Renal pelvis (tissue), 12 donors: ENCODE data around the gene NCBP2L. TPM values are rescaled to one million over a fixed set of nuclear protein-coding genes. Genes with fewer than 3 reads are reported as not detected.

ENCODE experiments used
- DNase-seq: peaks from one replicate; pipeline ENCODE4 v3.0.0-alpha.2; 2013
- long read RNA-seq, 16 experiments: transcript quantifications; one replicate each; lab custom pipeline, GENCODE V29; 2026
- polyA plus RNA-seq, 3 donors: library from polyadenylated mRNA; unstranded; fragments of 120-200 nt; gene quantifications; one replicate each; pipeline ENCODE4 v1.2.1, GENCODE V29; 2013; ENCODE audit not compliant: insufficient read length in 3 of 3

The NCBP2L gene
- under 1 TPM in 1 of 3 donors, not detected in 2; 0.04 TPM for polyA plus RNA-seq
- long read RNA-seq, donor 1 = 0 reads
- long read RNA-seq, donor 2 = 0 reads
- long read RNA-seq, donor 3 = 0 reads
- long read RNA-seq, donor 4 = 0 reads
- long read RNA-seq, donor 5 = 0 reads
- long read RNA-seq, donor 6 = 0 reads
- long read RNA-seq, donor 7 = 0 reads
- long read RNA-seq, donor 8 = 0 reads
- long read RNA-seq, donor 9 = 0 reads
- long read RNA-seq, donor 10 = 0 reads
- long read RNA-seq, donor 11 = 0 reads
- long read RNA-seq, donor 12 = 0 reads
- long read RNA-seq, donor 13 = 0 reads
- long read RNA-seq, donor 14 = 0 reads
- long read RNA-seq, donor 15 = 0 reads
- long read RNA-seq, donor 16 = 0 reads

DNA sequence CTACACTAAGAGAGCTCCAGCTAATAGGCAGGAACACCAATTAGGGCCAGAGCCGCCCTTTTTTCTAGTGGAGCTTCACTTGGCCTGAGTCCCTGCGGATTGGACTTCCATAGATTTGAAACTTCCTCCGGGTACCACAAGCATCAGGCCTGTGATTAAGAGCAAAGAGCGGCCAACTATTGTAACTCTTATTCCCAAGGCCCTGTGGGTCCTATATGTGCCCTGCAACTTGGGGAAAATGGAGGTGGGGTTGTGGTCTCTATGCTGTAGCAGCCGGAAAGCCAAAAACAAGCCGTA is at the start of gene NCBP2L:
TSS of gene NCBP2L (plus strand) at position 198 of the 297 bp plus-strand sequence. CDS start 16,488 bp downstream, outside the sequence.
- no peak for DNase-seq

DNA sequence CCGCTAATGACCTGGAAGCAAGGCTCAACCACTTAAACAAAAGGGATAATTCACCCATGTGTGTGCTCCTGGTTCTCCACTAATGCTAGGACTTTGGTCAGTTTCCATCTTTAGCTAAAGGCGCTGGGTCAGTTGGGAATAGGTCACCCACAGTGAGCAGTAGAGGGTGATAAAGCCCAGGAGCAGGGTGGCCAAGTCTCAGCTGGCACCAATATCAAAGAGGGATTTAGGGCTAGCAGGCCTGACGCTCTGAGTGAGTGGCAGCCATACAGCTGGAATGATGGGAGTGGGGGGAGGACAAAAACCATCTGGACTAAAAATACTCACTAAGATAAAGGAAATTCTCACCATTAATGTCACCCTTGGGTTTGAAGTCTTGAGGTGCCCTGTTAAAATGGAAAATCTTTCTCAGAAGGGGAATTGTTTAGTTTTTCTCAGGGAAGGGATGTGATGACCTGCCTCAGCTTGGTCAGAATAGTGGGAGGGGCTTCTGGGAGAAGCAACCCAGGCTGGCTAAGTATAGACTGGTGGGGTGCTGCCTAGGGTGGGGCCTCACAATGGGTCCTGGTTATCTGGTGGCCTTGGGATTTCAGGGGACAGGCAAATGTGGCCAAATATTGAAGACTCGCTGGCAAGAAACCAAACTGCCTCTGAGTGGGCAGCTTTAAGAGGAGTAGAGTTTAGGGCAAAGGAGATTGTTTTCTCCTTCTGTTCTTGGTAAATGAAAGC is 49.0 kb upstream of the NCBP2L start:
- no peak for DNase-seq

DNA sequence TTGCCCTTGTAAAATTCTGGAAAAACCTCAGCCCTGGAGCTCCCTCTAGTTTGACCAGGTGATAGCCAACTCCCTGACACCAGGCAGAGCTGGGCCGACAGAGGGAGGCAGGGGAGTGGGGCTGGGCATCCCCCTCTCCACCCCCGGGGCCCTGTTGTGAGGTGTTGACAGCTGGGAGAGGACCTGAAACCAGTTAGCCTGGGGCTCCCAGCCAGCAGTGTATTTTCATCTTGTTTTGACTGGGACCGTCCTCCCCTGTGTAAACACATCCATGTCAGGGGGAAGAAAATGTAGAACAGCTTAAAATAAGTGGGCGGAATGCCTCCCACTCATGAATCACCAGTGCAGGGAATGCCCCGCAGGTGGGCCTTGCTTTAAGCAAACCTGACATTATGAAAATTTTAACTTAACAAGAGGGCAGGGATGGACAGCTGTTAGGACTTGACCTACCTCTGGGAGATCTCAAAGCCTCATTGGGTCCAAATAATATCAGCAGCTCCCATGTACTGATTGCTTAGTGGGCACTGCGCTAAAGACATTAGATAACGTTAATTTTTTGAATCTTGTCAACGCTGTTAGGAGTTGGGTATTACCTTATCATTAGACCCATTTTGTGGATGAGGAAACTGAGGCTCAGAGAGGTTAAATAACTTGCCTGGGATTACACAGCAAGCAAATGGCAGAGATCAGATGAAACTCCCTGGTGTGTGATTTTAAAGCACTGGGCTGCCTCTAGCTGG is 47.8 kb upstream of the NCBP2L start:
- DNase-seq = no peak

DNA sequence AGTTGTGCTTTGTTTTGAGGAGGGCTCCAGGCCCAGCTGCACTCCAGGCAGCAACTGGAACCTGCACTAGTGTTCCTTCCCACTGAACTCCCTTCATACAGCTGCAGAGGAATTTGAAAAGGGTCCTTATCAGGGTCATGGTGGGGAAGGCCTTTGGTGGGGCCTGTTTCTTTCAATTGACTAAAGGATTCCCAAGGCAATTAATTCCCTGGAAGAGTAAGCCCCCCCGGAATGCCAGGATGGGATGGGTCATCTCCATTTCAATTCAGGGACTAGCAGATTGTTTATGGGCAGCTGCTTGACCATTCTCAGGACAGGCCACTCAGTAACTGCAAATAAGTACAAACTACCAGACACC is 47.3 kb upstream of the NCBP2L start:
- no peak for DNase-seq

DNA sequence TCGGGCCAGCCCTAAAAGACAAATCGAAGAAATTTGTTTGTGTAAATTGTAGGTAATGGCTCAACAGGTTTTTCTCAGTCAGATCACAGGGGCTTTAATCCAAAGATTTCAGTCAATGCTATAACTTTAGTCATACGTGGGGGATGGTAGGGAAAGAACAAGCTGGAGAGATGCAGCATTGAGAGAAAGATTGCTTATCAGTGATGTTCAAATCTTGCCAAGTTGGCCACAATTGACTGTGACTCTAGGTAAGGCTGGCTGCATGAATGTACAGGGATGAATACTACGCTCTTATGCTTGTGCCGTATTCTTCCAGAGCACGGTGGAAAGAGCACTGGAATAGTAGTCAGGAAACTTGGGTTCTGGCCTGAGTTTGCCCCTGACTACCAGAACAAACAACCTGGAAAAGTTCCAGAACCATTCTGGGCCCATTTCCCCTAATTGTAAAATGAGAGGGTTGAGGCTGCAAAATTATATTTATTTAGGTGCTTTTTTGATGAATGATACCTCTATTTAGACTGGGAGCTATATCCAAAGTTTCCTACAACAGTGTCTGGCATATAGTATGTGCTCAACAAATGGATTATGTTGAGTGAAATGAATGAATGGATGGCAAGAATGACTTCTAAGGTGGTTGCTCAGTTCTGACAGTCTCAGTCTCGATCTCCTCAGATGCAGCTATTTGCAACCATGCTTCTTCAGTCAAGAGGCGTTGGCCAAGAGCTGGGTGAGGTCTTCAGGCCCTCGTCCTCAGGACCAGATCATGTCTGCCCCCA is 46.4 kb upstream of the NCBP2L start:
- DNase-seq = no peak

DNA sequence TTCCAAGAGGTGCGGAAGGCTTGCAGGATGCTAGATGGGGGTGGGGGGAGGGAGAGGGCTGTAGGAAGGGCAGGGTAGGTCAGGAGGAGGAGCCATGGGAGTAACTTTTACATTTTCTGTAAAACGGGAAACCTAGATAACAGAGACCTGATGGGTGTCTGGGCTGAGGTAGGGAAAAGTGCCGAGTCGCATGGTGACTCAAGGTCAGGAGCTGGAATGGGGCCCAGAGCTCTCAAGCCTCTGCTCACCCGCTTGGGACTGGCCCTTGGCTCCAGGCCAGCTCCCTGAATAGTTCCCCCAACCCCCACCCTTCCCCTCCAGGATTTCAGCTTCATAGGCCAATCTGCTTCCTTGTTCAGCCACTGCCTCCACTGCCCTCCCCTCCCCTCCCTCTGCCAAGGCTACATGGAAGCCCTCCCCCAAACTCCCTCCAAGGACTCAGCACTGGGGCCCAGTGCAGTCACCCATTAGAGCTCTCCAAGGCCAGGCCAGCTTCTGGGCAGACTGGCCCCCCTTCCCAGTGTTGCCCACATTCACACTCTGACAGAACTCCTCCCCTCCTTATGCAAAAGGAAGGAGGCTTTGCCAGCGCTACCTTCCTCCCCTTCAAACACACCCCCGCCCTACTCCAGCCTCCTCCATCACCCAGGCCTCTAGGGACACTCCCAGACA is 45.6 kb upstream of the NCBP2L start:
- DNase-seq = peak; percentile 77

DNA sequence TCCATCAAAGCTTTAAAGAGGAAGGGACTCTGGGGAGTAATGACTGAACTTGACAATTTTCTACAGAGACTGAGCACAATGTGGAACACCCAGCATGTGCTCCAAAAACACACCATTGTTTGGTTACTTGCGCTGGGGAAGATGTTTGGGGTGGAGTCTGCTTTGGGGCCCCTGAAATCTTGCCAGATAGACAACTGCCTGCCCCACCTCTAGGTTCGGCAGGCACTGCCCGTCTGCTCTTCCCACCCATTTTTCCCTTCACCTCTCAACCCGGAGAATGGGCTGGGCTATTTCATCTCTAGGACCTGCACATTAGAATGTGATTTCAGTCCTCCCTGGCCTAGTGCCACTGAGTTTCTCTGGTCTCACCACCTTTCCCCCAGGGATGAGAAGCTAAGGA is 43.8 kb upstream of the NCBP2L start:
- no peak for DNase-seq

DNA sequence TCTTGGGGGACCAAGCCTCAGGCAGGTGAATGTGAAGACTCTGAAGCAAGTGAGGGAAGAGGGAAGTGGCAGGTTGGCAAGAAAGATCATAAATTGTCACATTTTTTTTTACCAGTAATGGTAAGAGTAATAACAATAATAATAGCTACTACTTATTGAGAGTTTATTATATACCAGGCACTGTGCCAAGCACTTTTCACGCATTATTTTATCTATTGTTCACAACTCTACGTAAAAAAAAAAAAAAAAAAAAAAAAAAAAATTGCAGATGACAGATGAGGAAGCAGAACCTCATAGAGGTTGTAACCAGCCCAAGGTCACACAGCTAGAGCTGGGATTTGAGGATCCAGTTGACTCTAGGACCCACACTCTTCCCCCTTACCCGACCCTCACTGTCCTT is 42.9 kb upstream of the NCBP2L start:
- no peak for DNase-seq

DNA sequence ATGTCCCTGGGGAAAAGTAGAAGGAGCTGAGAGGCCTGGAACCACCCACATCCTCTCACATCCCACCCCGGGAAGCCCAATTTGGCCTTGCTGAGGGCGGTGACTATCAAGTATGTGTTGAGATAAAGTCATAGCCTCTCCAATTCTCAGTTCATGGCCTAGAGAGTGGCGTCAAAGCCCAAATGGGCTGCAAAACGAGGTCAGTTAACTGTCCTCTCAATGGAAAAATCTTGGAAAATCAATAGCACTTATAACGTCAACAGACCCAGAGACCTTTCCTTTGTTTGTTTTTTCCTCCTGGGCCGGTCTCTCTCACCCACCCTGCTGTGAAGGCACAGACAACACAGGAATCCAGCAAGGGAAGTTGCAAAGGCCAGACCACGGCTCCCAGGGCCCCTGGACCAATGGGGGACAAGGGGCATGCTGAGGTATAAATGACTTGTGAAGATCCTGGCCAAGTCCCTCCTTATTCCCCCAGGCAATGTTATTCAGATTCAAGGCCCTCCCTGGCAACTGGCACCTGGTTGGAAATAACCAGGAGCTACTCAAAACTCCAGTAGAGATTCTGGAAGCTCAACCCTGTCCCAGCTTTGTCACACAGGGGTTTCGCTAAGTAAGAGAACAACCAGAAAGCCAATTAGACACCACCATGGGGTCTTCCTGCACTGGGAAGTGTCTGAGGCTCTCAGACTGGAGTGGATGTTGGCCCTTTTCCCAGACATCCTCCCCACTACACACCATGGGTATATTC is 40.6 kb upstream of the NCBP2L start:
- DNase-seq = no peak

DNA sequence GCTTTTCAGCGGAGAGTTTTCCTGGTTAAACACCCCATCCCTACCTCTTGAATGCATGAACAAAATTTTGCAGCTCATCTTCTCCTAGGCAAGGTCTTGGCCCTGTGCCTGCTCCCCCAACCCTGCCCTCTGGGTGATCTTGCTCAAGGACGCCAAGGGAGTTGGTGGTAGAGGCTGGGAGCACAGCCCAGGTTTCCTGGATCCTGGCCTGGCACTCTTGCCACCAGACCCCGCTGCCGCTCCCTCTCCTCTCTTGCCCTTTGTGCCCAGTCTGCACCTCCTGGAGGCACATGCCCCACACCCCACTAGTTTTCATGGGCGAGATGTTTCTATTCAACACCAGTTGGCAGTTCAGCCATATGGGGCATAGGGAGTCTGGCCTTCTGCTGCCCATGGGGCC is 39.3 kb upstream of the NCBP2L start:
- DNase-seq = no peak

DNA sequence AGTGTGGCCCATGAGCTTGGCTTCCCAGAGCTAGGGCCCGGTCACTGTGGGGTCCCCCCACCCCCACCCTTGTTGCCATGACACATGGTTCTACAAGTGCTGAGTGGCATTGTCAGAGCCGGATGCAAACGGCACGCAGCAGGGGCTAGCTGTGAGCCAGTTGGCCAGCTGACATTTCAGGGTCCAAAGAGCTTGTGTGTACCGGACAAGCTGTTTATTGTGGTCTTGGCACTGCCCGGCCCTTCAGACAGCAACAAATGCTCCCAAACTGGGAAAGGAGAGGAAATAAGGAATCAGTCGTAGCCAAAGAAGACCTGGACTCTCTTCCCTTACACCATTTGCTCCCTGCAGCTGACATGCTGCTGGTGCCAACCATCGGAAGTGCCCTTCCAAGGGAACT is 38.8 kb upstream of the NCBP2L start:
- DNase-seq = no peak

DNA sequence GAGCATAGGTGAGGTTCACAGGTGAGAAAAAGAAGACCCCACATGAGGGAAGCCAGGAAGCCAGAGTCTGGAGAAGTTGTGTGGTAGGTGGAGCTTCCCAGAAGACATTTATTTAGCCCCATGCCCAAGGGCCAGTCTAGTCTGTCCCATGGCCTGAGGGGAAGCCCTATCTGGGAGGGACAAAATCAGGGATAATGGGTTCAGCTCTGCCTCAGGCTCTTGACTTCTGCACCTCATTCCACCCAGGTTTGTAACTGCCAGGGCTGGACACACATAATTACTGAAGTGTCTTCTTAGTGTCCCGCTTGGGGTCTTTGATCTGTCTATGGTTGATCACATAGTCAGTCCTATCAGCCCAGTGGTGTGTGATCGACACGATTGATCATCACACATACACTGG is 38.0 kb upstream of the NCBP2L start:
- no peak for DNase-seq

DNA sequence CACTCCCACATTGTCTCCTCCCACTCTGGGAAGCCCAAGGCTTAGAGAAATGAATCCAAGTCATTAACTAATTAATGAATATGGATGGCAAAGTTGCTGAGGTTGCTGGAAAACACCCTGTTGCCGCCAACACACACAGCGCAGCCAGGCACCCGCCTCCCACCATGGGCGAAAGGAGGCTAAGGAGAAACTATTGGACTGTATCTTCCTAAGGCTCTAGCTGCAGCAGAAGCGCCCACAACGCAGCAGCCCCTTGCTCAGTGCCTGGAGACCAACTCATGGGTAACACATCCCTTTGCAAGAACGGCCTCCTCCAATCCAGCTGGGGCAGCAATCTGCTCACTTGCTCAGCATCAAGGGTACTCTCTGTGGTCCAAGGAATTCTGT is 36.1 kb upstream of the NCBP2L start:
- no peak for DNase-seq

DNA sequence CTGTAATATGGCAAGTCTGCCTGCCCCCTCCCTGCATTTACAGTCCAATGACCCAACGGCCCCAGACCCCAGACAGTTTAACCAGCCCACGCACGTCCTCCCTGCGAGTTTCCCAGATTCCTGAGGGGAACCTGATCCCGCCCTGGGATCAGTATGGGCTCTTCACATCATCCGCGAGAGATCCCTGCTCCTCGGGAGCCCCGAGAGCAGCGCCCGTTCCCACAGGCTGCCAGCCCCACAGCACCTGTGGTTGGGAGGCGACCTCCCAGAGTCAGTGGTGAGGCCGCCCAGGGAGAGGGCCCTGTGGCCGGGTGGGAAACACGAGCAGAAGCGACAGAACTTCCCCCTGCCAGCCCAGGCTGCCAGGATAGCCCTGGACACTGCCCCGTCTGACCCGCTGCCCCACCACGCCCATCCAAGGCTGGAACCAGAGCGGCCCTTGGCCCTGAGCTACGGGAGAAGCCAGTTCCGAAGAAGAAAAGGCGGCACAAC is 34.8 kb upstream of the NCBP2L start:
- no peak for DNase-seq

DNA sequence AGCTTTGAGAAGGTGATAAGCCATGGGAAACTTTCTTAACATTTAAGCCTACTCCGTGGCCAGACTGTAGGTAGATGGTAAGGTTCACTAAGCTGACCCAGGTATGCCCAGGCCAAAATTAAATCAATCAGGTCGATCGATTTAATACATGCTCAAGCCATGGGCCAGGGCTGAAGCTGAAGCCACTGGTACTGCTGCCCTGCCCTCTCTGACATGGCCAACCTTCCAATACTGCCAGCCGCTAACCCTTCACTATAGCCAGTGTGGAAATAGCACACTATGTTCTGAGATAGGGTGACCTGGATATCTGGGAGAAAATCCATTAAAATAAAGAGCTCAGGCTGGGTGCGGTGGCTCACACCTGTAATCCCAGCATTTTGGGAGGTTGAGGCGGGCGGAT is 33.5 kb upstream of the NCBP2L start:
- DNase-seq = no peak

DNA sequence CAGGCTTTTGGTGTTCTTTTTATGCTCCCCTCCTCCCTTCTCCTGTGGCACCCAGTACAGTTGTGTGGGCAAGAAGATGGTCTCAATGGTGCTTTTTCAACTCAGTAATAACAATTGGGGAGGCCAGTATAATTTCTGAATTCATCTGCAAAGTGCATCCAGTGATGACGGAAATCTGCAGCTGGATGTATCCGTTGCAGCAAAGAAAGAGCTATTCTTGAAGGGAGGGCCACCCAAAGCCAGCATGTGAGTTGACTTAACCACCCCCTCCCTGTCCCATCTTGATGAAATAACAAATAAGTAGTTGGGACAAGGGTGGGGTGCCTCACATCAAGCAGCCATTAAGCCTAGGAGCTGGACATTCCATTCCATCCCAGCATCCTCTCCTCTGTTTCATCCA is 32.7 kb upstream of the NCBP2L start:
- no peak for DNase-seq

DNA sequence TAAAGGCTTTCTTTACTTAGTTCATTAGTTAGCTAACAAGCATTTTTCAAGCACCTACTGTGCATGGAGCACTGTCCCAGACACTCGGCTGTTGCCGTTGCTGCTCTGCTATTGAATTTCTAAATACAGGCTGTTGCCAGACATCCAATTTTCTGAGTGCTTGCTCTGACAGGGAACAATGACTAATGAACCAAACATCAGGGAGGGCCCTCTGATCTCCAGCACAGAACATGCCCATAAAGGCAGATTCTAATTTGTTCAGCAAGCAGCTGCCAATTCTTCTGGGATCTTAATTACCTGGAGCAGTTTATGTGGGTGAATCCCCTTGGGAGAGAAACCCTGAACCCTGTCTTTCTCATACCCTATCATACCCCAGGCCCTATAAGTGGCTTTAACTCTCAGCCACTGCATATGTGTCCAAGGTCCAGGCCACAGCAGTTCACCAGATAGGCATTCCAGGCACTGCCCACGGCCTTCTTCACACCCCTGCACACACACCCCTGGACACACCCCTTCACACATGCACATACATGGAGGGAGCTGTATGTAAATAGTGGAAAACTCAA is 29.9 kb upstream of the NCBP2L start:
- DNase-seq = no peak

DNA sequence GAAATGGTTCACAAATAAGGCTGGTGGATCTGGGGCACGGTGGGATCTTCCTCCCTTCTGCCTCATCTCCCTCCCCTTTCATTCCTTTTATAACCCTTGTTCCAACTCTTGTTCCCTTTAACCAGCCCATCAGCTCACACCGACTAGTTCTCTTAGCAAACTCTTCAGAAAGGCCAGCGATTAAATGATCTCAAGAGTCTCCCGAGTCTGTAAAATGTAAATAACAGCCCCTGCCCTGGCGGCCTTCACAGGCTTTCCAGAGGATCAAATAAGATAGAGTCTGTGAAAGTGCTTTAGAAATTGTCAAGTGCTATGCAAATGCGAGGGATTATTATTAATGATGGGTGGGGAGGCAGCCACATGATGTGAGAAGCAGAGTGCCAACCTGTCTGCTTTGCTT is 29.0 kb upstream of the NCBP2L start:
- DNase-seq = no peak

DNA sequence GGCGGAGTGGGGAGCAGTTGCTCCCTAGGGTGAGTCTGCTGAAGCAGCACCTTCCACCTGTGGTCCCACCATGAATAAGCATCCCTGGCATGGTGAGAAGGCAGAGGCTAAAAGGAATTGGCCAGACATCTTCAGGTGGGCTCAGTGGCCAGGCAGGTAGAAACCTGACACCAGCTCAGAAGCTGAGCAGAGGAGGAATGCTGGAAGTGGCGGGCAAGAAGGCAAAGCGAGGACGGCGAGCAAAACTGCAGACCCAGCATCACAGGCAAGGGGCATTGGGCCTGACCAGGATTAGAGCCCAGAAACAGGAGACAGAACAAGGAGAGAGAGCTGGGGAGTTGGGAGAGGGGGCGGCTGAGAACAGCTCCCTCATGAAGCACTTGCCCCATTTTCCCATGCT is 27.3 kb upstream of the NCBP2L start:
- DNase-seq = no peak

DNA sequence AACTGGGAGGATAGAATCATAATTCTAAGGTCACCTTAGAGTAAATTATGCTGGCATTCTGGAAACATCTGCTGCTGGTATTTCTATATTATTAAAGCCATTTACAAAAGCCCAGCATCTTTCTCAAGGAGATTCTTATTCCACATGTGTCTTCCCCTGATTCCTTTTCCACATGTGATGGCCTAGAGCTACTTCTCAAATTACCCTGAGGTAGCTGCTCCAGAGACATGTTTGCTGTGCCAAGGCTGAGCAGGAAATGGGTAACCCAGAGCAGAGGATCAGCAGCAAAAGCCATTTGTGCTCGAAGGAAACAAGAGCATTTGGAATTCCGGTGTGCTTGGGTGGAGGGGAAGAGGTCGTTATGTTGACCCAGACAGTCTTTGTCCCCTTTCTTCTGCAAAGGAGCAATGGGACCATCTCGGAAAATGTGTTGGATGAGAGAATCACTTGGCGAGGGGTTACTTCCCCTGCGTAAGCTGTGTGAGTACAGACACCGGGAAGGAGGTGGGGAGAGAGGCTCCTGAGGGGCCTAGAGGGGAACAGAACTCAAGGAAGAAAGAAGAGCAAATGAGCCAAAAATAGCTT is 26.6 kb upstream of the NCBP2L start:
- no peak for DNase-seq
